NB4 (cell line): ENCODE measurements around the gene FUT1.

Experiments used
- DNase-seq: peaks from one replicate; pipeline ENCODE4 v3.0.0; 2010; ENCODE audit warnings: low read depth
- H3K4me3 ChIP-seq: one replicate; pipeline ENCODE4 v1.5.1; 2011; ENCODE audit warnings: mild to moderate bottlenecking, low read depth, low read length, moderate library complexity
- CTCF ChIP-seq: IDR thresholded peaks from one replicate; pipeline ENCODE4 v1.5.1; 2012; ENCODE audit warnings: low read depth, low read length
- MAX ChIP-seq: IDR thresholded peaks from 2 replicates; pipeline ENCODE4 v1.6.1; 2011; ENCODE audit warnings: low read depth, low read length
- MYC ChIP-seq: IDR thresholded peaks from 2 replicates; pipeline ENCODE4 v1.6.1; 2011; ENCODE audit warnings: low read depth, low read length
- POLR2A ChIP-seq: IDR thresholded peaks from 2 replicates; pipeline ENCODE4 v1.6.1; 2011; ENCODE audit warnings: mild to moderate bottlenecking; ENCODE audit not compliant: insufficient read length; ENCODE audit errors: extremely low read depth

The FUT1 gene

GRCh38 chr19:48756686-48757085 is 4.2 kb upstream of the FUT1 start:
- TF ChIP-seq MYC: no peak
- no peak for TF ChIP-seq CTCF
- no peak for TF ChIP-seq POLR2A
- TF ChIP-seq MAX: no peak
- H3K4me3 ChIP-seq: no peak overlapping the region
- no peak for DNase-seq

GRCh38 chr19:48756212-48756611 is 3.8 kb upstream of the FUT1 start:
- no peak overlapping the region for H3K4me3 ChIP-seq
- no peak for TF ChIP-seq CTCF
- no peak for DNase-seq

GRCh38 chr19:48755787-48756186 is 3.3 kb upstream of the FUT1 start:
- TF ChIP-seq POLR2A (no peak), CTCF (no peak), MYC (no peak), MAX (no peak)
- no peak overlapping the region for H3K4me3 ChIP-seq
- no peak for DNase-seq

GRCh38 chr19:48755084-48755641 is 2.7 kb upstream of the FUT1 start, which contains the start of gene FGF21:
FGF21 (plus strand) TSS chr19:48755524; CDS start chr19:48756237, 713 bp downstream.
- no peak within 1 kb of the TSS for H3K4me3 ChIP-seq
- TF ChIP-seq MYC (no peak), MAX (no peak), POLR2A (no peak), CTCF (no peak)
- no peak for DNase-seq

- peak; percentile 87 for DNase-seq
- TF ChIP-seq POLR2A (no peak), MAX (peak; percentile 65), CTCF (no peak), MYC (peak; percentile 79; the same call in 1 of the 2 replicates)
- H3K4me3 ChIP-seq: peak overlapping the region; percentile 78
Observed at GRCh38 chr19:48751845-48752495, 471 bp downstream of the FUT1 start.
